Measurements from ENCODE around the gene CTSA. TPM values are rescaled to one million over a fixed set of nuclear protein-coding genes. Genes with fewer than 3 reads are reported as not detected.

CTSA gene
- total and polyA plus RNA-seq, 2 experiments from 2014 or later = 39.9 to 63.9 TPM

- DNase-seq (ENCODE audit: low spot score) (no peak), ATAC-seq (no peak)
- H3K36me3 Mint-ChIP-seq (ENCODE audit: low read depth) = no peaks in the 10 kb centered on the region
- Histone ChIP-seq H3K4me2 (no peak overlapping the region), H3K27ac (ENCODE audit: low read depth) (no peak overlapping the region), H3K79me2 (replicated peaks; ENCODE audit: insufficient read depth) (no peaks in the 10 kb centered on the region), H3K36me3 (ENCODE audit: insufficient read depth) (no peaks in the 10 kb centered on the region), H3K4me3 (no peak overlapping the region), H4K20me1 (replicated peaks; ENCODE audit: insufficient read depth) (no peaks in the 10 kb centered on the region), H3K27me3 (ENCODE audit: insufficient read depth) (no peaks in the 10 kb centered on the region), H3K9me2 (ENCODE audit: insufficient read depth) (no peaks in the 10 kb centered on the region), H3K4me1 (ENCODE audit: insufficient read depth) (no peaks in the 10 kb centered on the region), H3F3A (replicated peaks; ENCODE audit: low read depth) (0 out of 2 replicates have a peak, but pooled peaks cover 6% of the 10 kb centered on the region), H2AFZ (no peak overlapping the region)
- no peaks in the 10 kb centered on the region for H3K4me1 Mint-ChIP-seq
- H3K27ac Mint-ChIP-seq = no peak overlapping the region
- TF ChIP-seq CREB1 (CRISPR knock-in tag; IDR thresholded peaks at IDR 0.05; ENCODE audit: low read depth) (no peak), ZNF114 (CRISPR knock-in tag; IDR thresholded peaks at IDR 0.05) (no peak), ZNF331 (CRISPR knock-in tag; IDR thresholded peaks at IDR 0.05; ENCODE audit: low read depth) (no peak), STAT1 (IDR thresholded peaks at IDR 0.05; ENCODE audit: unreplicated experiment) (no peak)
- no peaks in the 10 kb centered on the region for H3K27me3 Mint-ChIP-seq (ENCODE audit: insufficient read depth, low read depth, poor library complexity)
- no peaks in the 10 kb centered on the region for H3K9me3 Mint-ChIP-seq
- no peak overlapping the region for H3K4me3 Mint-ChIP-seq
These were observed 23.3 kb upstream of the CTSA start for GRCh38 chr20:45867819-45868176.

- H3K9me2 ChIP-seq (ENCODE audit: insufficient read depth) = no peaks in the 10 kb centered on the region
- peaks cover 4% of the 10 kb centered on the region; the same call in 1 of the 3 replicates for H3K9me3 Mint-ChIP-seq
- no peaks in the 10 kb centered on the region for H3K4me1 Mint-ChIP-seq
- no peak overlapping the region for H3K27ac ChIP-seq (ENCODE audit: low read depth)
- no peak overlapping the region for H2AFZ ChIP-seq
- no peaks in the 10 kb centered on the region for H3K79me2 ChIP-seq (replicated peaks; ENCODE audit: insufficient read depth)
- H3K4me2 ChIP-seq = no peak overlapping the region
- H3K4me3 Mint-ChIP-seq = no peak overlapping the region
- peaks cover 5% of the 10 kb centered on the region for H3K27me3 Mint-ChIP-seq (ENCODE audit: insufficient read depth, low read depth, poor library complexity)
- DNase-seq (ENCODE audit: low spot score) (no peak), ATAC-seq (no peak)
- H3K36me3 ChIP-seq (ENCODE audit: insufficient read depth) = no peaks in the 10 kb centered on the region
- no peak overlapping the region for H3K27ac Mint-ChIP-seq
- H3K27me3 ChIP-seq (ENCODE audit: insufficient read depth) = no peaks in the 10 kb centered on the region
- H3K4me1 ChIP-seq (ENCODE audit: insufficient read depth) = no peaks in the 10 kb centered on the region
- H4K20me1 ChIP-seq (replicated peaks; ENCODE audit: insufficient read depth) = no peaks in the 10 kb centered on the region
- no peak overlapping the region for H3K4me3 ChIP-seq
- 0 out of 2 replicates have a peak, but pooled peaks cover under 1% of the 10 kb centered on the region for H3F3A ChIP-seq (replicated peaks; ENCODE audit: low read depth)
- H3K36me3 Mint-ChIP-seq (ENCODE audit: low read depth) = peaks cover 9% of the 10 kb centered on the region; the same call in 1 of the 3 replicates
- TF ChIP-seq, protein P1, sequence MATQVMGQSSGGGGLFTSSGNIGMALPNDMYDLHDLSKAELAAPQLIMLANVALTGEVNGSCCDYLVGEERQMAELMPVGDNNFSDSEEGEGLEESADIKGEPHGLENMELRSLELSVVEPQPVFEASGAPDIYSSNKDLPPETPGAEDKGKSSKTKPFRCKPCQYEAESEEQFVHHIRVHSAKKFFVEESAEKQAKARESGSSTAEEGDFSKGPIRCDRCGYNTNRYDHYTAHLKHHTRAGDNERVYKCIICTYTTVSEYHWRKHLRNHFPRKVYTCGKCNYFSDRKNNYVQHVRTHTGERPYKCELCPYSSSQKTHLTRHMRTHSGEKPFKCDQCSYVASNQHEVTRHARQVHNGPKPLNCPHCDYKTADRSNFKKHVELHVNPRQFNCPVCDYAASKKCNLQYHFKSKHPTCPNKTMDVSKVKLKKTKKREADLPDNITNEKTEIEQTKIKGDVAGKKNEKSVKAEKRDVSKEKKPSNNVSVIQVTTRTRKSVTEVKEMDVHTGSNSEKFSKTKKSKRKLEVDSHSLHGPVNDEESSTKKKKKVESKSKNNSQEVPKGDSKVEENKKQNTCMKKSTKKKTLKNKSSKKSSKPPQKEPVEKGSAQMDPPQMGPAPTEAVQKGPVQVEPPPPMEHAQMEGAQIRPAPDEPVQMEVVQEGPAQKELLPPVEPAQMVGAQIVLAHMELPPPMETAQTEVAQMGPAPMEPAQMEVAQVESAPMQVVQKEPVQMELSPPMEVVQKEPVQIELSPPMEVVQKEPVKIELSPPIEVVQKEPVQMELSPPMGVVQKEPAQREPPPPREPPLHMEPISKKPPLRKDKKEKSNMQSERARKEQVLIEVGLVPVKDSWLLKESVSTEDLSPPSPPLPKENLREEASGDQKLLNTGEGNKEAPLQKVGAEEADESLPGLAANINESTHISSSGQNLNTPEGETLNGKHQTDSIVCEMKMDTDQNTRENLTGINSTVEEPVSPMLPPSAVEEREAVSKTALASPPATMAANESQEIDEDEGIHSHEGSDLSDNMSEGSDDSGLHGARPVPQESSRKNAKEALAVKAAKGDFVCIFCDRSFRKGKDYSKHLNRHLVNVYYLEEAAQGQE (IDR thresholded peaks at IDR 0.05; ENCODE audit: unreplicated experiment) = no peak
- TF ChIP-seq CTCF (conservative IDR thresholded peaks at IDR 0.05; ENCODE audit: low read depth in 2 of 2) (no peak), NANOG (IDR thresholded peaks at IDR 0.05; ENCODE audit: borderline replicate concordance) (no peak), POLR2AphosphoS5 (IDR thresholded peaks at IDR 0.05; ENCODE audit: low read depth) (no peak), EZH2 (IDR thresholded peaks at IDR 0.05; ENCODE audit: low read depth, unreplicated experiment) (no peak), STAT1 (IDR thresholded peaks at IDR 0.05; ENCODE audit: unreplicated experiment) (no peak), JUNB (IDR thresholded peaks at IDR 0.05; ENCODE audit: unreplicated experiment) (no peak), CREB1 (CRISPR knock-in tag; IDR thresholded peaks at IDR 0.05; ENCODE audit: low read depth) (no peak), ZNF114 (CRISPR knock-in tag; IDR thresholded peaks at IDR 0.05) (no peak), ZNF331 (CRISPR knock-in tag; IDR thresholded peaks at IDR 0.05; ENCODE audit: low read depth) (no peak)
- TF ChIP-seq, protein P2, sequence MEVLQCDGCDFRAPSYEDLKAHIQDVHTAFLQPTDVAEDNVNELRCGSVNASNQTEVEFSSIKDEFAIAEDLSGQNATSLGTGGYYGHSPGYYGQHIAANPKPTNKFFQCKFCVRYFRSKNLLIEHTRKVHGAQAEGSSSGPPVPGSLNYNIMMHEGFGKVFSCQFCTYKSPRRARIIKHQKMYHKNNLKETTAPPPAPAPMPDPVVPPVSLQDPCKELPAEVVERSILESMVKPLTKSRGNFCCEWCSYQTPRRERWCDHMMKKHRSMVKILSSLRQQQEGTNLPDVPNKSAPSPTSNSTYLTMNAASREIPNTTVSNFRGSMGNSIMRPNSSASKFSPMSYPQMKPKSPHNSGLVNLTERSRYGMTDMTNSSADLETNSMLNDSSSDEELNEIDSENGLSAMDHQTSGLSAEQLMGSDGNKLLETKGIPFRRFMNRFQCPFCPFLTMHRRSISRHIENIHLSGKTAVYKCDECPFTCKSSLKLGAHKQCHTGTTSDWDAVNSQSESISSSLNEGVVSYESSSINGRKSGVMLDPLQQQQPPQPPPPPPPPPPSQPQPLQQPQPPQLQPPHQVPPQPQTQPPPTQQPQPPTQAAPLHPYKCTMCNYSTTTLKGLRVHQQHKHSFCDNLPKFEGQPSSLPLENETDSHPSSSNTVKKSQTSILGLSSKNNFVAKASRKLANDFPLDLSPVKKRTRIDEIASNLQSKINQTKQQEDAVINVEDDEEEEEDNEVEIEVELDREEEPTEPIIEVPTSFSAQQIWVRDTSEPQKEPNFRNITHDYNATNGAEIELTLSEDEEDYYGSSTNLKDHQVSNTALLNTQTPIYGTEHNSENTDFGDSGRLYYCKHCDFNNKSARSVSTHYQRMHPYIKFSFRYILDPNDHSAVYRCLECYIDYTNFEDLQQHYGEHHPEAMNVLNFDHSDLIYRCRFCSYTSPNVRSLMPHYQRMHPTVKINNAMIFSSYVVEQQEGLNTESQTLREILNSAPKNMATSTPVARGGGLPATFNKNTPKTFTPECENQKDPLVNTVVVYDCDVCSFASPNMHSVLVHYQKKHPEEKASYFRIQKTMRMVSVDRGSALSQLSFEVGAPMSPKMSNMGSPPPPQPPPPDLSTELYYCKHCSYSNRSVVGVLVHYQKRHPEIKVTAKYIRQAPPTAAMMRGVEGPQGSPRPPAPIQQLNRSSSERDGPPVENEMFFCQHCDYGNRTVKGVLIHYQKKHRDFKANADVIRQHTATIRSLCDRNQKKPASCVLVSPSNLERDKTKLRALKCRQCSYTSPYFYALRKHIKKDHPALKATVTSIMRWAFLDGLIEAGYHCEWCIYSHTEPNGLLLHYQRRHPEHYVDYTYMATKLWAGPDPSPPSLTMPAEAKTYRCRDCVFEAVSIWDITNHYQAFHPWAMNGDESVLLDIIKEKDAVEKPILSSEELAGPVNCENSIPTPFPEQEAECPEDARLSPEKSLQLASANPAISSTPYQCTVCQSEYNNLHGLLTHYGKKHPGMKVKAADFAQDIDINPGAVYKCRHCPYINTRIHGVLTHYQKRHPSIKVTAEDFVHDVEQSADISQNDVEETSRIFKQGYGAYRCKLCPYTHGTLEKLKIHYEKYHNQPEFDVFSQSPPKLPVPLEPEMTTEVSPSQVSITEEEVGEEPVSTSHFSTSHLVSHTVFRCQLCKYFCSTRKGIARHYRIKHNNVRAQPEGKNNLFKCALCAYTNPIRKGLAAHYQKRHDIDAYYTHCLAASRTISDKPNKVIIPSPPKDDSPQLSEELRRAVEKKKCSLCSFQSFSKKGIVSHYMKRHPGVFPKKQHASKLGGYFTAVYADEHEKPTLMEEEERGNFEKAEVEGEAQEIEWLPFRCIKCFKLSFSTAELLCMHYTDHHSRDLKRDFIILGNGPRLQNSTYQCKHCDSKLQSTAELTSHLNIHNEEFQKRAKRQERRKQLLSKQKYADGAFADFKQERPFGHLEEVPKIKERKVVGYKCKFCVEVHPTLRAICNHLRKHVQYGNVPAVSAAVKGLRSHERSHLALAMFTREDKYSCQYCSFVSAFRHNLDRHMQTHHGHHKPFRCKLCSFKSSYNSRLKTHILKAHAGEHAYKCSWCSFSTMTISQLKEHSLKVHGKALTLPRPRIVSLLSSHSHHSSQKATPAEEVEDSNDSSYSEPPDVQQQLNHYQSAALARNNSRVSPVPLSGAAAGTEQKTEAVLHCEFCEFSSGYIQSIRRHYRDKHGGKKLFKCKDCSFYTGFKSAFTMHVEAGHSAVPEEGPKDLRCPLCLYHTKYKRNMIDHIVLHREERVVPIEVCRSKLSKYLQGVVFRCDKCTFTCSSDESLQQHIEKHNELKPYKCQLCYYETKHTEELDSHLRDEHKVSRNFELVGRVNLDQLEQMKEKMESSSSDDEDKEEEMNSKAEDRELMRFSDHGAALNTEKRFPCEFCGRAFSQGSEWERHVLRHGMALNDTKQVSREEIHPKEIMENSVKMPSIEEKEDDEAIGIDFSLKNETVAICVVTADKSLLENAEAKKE (CRISPR knock-in tag; IDR thresholded peaks at IDR 0.05) = no peak
These were observed 18.5 kb upstream of the CTSA start for GRCh38 chr20:45872626-45873025.

All from GM23338 (cell line).